Midbrain (tissue), 1 donor: Measurements from ENCODE around the gene THOC2.
"Not testable (repeated sequence)": the region's sequence is repeated elsewhere in the genome, so short reads cannot be mapped to it uniquely, and the experiment has no call there.

Source experiments
- DNase-seq: peaks from one replicate; lab custom pipeline; 2025; lab: John Stamatoyannopoulos, UW

The THOC2 gene

GRCh38 chrX:123734079-123734478 is 1.2 kb upstream of the THOC2 start:
- not testable (repeated sequence) for DNase-seq

GRCh38 chrX:123731987-123732669 is 724 bp downstream of the THOC2 start:
- DNase-seq = no peak

GRCh38 chrX:123731258-123731986 is 1.4 kb downstream of the THOC2 start:
- no peak for DNase-seq

GRCh38 chrX:123728554-123728953 is 4.3 kb downstream of the THOC2 start:
- no peak for DNase-seq

- no peak for DNase-seq
Measured at GRCh38 chrX:123728016-123728415, 4.8 kb downstream of the THOC2 start.

- not testable (repeated sequence) for DNase-seq
Measured at GRCh38 chrX:123722193-123722592, 10.7 kb downstream of the THOC2 start.

- no peak for DNase-seq
Measured at GRCh38 chrX:123720486-123720885, 12.4 kb downstream of the THOC2 start.

- DNase-seq = no peak
Measured at GRCh38 chrX:123713841-123714240, 19.0 kb downstream of the THOC2 start.

GRCh38 chrX:123713434-123713833 is 19.4 kb downstream of the THOC2 start:
- DNase-seq = no peak

GRCh38 chrX:123711201-123711600 is 21.7 kb downstream of the THOC2 start:
- not testable (repeated sequence) for DNase-seq

- DNase-seq = no peak
Measured at GRCh38 chrX:123704781-123705180, 28.1 kb downstream of the THOC2 start.

- no peak for DNase-seq
Measured at GRCh38 chrX:123698979-123699520, 33.8 kb downstream of the THOC2 start.

- DNase-seq = no peak
Measured at GRCh38 chrX:123696334-123696733, 36.5 kb downstream of the THOC2 start.

GRCh38 chrX:123695242-123695641 is 37.6 kb downstream of the THOC2 start:
- no peak for DNase-seq

- DNase-seq = no peak
Measured at GRCh38 chrX:123691776-123692175, 41.1 kb downstream of the THOC2 start.

- no peak for DNase-seq
Measured at GRCh38 chrX:123688524-123688923, 44.3 kb downstream of the THOC2 start.

- DNase-seq = no peak
Measured at GRCh38 chrX:123685232-123685631, 47.6 kb downstream of the THOC2 start.

GRCh38 chrX:123682186-123682585 is 50.7 kb downstream of the THOC2 start:
- DNase-seq = no peak

GRCh38 chrX:123679733-123680460 is 53.0 kb downstream of the THOC2 start:
- not testable (repeated sequence) for DNase-seq

GRCh38 chrX:123675154-123675553 is 57.7 kb downstream of the THOC2 start:
- no peak for DNase-seq

GRCh38 chrX:123673813-123674212 is 59.0 kb downstream of the THOC2 start:
- no peak for DNase-seq

- no peak for DNase-seq
Measured at GRCh38 chrX:123665197-123665596, 67.7 kb downstream of the THOC2 start.
